Activated CD8-positive, alpha-beta memory T cell treated with anti-CD3 and anti-CD28 coated beads, Interleukin-2, amount 50 U/mL, for 1 hour (primary cell): ENCODE results near the gene PLEKHG7.
A peak's percentile ranks its signal among the peaks of the same experiment; 100 is the strongest.
"Not testable (repeated sequence)": the region's sequence is repeated elsewhere in the genome, so short reads cannot be mapped to it uniquely, and the experiment has no call there.

Source experiments
- DNase-seq: peaks from one replicate; pipeline ENCODE4 v3.0.0-alpha.2; 2020; ENCODE audit errors: extremely low read depth

PLEKHG7 gene

GRCh38 chr12:92745856-92746550 lies 43.2 kb downstream of the PLEKHG7 start:
- no peak for DNase-seq

GRCh38 chr12:92747151-92747550 lies 44.4 kb downstream of the PLEKHG7 start:
- DNase-seq: no peak

- DNase-seq: not testable (repeated sequence)
Observed at GRCh38 chr12:92749691-92750090, 46.9 kb downstream of the PLEKHG7 start.

- no peak for DNase-seq
Observed at GRCh38 chr12:92753976-92754885, 51.4 kb downstream of the PLEKHG7 start.

GRCh38 chr12:92756898-92757596 lies 54.3 kb downstream of the PLEKHG7 start:
- no peak for DNase-seq

GRCh38 chr12:92757597-92758121 lies 54.9 kb downstream of the PLEKHG7 start:
- DNase-seq: no peak

- no peak for DNase-seq
Observed at GRCh38 chr12:92759634-92760268, 57.0 kb downstream of the PLEKHG7 start.

GRCh38 chr12:92762773-92763172 lies 60.0 kb downstream of the PLEKHG7 start:
- no peak for DNase-seq

- no peak for DNase-seq
Observed at GRCh38 chr12:92764831-92765230, 62.0 kb downstream of the PLEKHG7 start.

- DNase-seq: no peak
Observed at GRCh38 chr12:92765871-92766270, 63.1 kb downstream of the PLEKHG7 start.

- DNase-seq: no peak
Observed at GRCh38 chr12:92769124-92769901, 66.5 kb downstream of the PLEKHG7 start.

GRCh38 chr12:92771001-92771400 lies 68.2 kb downstream of the PLEKHG7 start:
- DNase-seq: no peak

GRCh38 chr12:92775416-92775815 lies 72.6 kb downstream of the PLEKHG7 start:
- no peak for DNase-seq

- no peak for DNase-seq
Observed at GRCh38 chr12:92778525-92778924, 75.7 kb downstream of the PLEKHG7 start.

GRCh38 chr12:92779902-92780301 lies 77.1 kb downstream of the PLEKHG7 start:
- no peak for DNase-seq

GRCh38 chr12:92784356-92784755 lies 81.6 kb downstream of the PLEKHG7 start:
- no peak for DNase-seq

GRCh38 chr12:92784797-92785562 lies 82.2 kb downstream of the PLEKHG7 start:
- DNase-seq: peak; percentile 5

- no peak for DNase-seq
Observed at GRCh38 chr12:92785563-92785950, 82.8 kb downstream of the PLEKHG7 start.

- DNase-seq: no peak
Observed at GRCh38 chr12:92786045-92786444, 83.3 kb downstream of the PLEKHG7 start.

GRCh38 chr12:92794356-92794755 lies 91.6 kb downstream of the PLEKHG7 start:
- not testable (repeated sequence) for DNase-seq
